Caco-2 (cell line): ENCODE data around the gene METTL3. TPM values are rescaled to one million over a fixed set of nuclear protein-coding genes. Genes with fewer than 3 reads are reported as not detected.

Experiments
- BruUV-seq: library from RNA; stranded (reverse); fragments of 400-500 nt; replicated peaks from 2 replicates; lab custom pipeline; 2021; lab: Mats Ljungman, UMichigan
- CTCF ChIA-PET: fragments of 300-600 bp; sonication (Branson Sonifier 250); formaldehyde crosslinking; loops from one replicate; lab custom pipeline; 2022; ENCODE audit warnings: antibody characterized with exemption; lab: Charles Lee
- POLR2A ChIA-PET: fragments of 300-600 bp; sonication (Branson Sonifier 250); formaldehyde crosslinking; loops from one replicate; lab custom pipeline; 2022; ENCODE audit warnings: antibody characterized with exemption; lab: Charles Lee
- DNase-seq, 2 experiments: peaks; one replicate each; pipeline versions ENCODE4 v3.0.0 to v3.0.0-alpha.2; 2020 to 2022
- H3K27me3 ChIP-seq: replicated peaks from 2 replicates; pipeline ENCODE4 v1.6.0; 2011; ENCODE audit warnings: low read length; ENCODE audit not compliant: control insufficient read depth, insufficient read depth
- H3K36me3 ChIP-seq: 2 replicates; pipeline ENCODE4 v1.5.1; 2011; ENCODE audit warnings: low read length; ENCODE audit not compliant: control insufficient read depth, insufficient read depth
- H3K4me1 ChIP-seq: fragments of 250-450 bp; sonication (Bioruptor Pico); 2 replicates; pipeline ENCODE4 v1.5.1; 2020; ENCODE audit warnings: mild to moderate bottlenecking
- H3K4me3 ChIP-seq: 2 replicates; pipeline ENCODE4 v1.5.1; 2011; ENCODE audit warnings: low read depth, mild to moderate bottlenecking, control low read depth, low read length
- H3K9me3 ChIP-seq: fragments of 250-450 bp; sonication (Bioruptor Pico); 2 replicates; pipeline ENCODE4 v1.5.1; 2020; ENCODE audit warnings: mild to moderate bottlenecking, moderate library complexity
- H3K27ac Mint-ChIP-seq: one replicate; pipeline ENCODE4 v1.8.0; 2022; ENCODE audit warnings: mixed read lengths; ENCODE audit not compliant: unreplicated experiment
- H3K27me3 Mint-ChIP-seq: one replicate; pipeline ENCODE4 v1.8.0; 2022; ENCODE audit warnings: mixed read lengths; ENCODE audit not compliant: insufficient read depth, unreplicated experiment
- H3K36me3 Mint-ChIP-seq: one replicate; pipeline ENCODE4 v1.8.0; 2022; ENCODE audit warnings: mild to moderate bottlenecking, mixed read lengths; ENCODE audit not compliant: insufficient read depth, unreplicated experiment
- H3K4me1 Mint-ChIP-seq: one replicate; pipeline ENCODE4 v1.8.0; 2022; ENCODE audit warnings: low read depth, mixed read lengths; ENCODE audit not compliant: unreplicated experiment
- H3K4me3 Mint-ChIP-seq: one replicate; pipeline ENCODE4 v1.8.0; 2022; ENCODE audit warnings: mild to moderate bottlenecking, moderate library complexity, mixed read lengths; ENCODE audit not compliant: unreplicated experiment
- H3K9me3 Mint-ChIP-seq: one replicate; pipeline ENCODE4 v1.8.0; 2022; ENCODE audit warnings: mixed read lengths; ENCODE audit not compliant: unreplicated experiment
- CTCF ChIP-seq, 2 experiments: fragments of 200-600 bp in 1 of 2; IDR thresholded peaks; 1 replicate in 1 of 2; 2 replicates in 1 of 2; pipeline versions ENCODE4 v1.5.1 to v1.8.0; 2011 to 2022; ENCODE audit warnings: antibody characterized with exemption in 1 of 2, control low read depth in 1 of 2, inconsistent platforms in 1 of 2, low read depth in 1 of 2, low read length in 1 of 2, mild to moderate bottlenecking in 1 of 2, moderate library complexity in 1 of 2; ENCODE audit not compliant: insufficient read depth in 1 of 2, severe bottlenecking in 1 of 2, unreplicated experiment in 1 of 2
- intact Hi-C: fragments of 100-400 bp; cut with micrococcal nuclease; formaldehyde crosslinking; loops from one replicate; pipeline ENCODE4 v1.10.0; 2022; ENCODE audit not compliant: unreplicated experiment
- total RNA-seq: library from RNA; stranded (reverse); gene quantifications from 2 replicates; pipeline ENCODE4 v1.2.3, GENCODE V29; 2022

Gene METTL3
- total RNA-seq, 1 experiment from 2014 or later, result 40.1 TPM

- no peaks in the 10 kb centered on the region for H3K36me3 Mint-ChIP-seq
- TF ChIP-seq CTCF (IDR thresholded peaks at IDR 0.05; ENCODE audit: insufficient read depth in 1 of 2, low read depth in 1 of 2, low read length in 1 of 2, severe bottlenecking in 1 of 2, unreplicated experiment in 1 of 2), result no peak
- peaks cover 13% of the 10 kb centered on the region for H3K4me1 Mint-ChIP-seq
These were observed 18.4 kb upstream of the METTL3 start for GRCh38 chr14:21529515-21529914.

GRCh38 chr14:21528381-21529348 is 17.5 kb upstream of the METTL3 start:
- POLR2A ChIA-PET, result no interaction called here
- Mint-ChIP-seq H3K4me1 (peaks cover 13% of the 10 kb centered on the region), H3K36me3 (no peaks in the 10 kb centered on the region), H3K9me3 (no peaks in the 10 kb centered on the region), H3K4me3 (no peak overlapping the region), H3K27ac (no peak overlapping the region), H3K27me3 (no peaks in the 10 kb centered on the region)
- Histone ChIP-seq H3K36me3 (no peaks in the 10 kb centered on the region), H3K4me3 (no peak overlapping the region), H3K27me3 (no peaks in the 10 kb centered on the region), H3K9me3 (no peaks in the 10 kb centered on the region), H3K4me1 (peaks cover 9% of the 10 kb centered on the region)
- CTCF ChIA-PET, result no interaction called here
- peak in 1 of 2 experiments; percentile 14 for DNase-seq
- BruUV-seq, result no TSS peak
- no peak for TF ChIP-seq CTCF (IDR thresholded peaks at IDR 0.05; ENCODE audit: insufficient read depth in 1 of 2, low read depth in 1 of 2, low read length in 1 of 2, severe bottlenecking in 1 of 2, unreplicated experiment in 1 of 2)
- intact Hi-C loops, result no loop called here

More at GRCh38 chr14:21529515-21529914, 18.4 kb upstream of the METTL3 start:
- H3K27me3 ChIP-seq, result no peaks in the 10 kb centered on the region
- no peak for DNase-seq
- no TSS peak for BruUV-seq
- Mint-ChIP-seq H3K27ac (no peak overlapping the region), H3K27me3 (no peaks in the 10 kb centered on the region), H3K4me3 (no peak overlapping the region), H3K9me3 (no peaks in the 10 kb centered on the region)
- POLR2A ChIA-PET, result no interaction called here
- H3K4me3 ChIP-seq, result no peak overlapping the region
- intact Hi-C loops, result no loop called here
- no peaks in the 10 kb centered on the region for H3K36me3 ChIP-seq
- CTCF ChIA-PET, result no interaction called here
- H3K4me1 ChIP-seq, result peaks cover 9% of the 10 kb centered on the region
- H3K9me3 ChIP-seq, result no peaks in the 10 kb centered on the region

DNA sequence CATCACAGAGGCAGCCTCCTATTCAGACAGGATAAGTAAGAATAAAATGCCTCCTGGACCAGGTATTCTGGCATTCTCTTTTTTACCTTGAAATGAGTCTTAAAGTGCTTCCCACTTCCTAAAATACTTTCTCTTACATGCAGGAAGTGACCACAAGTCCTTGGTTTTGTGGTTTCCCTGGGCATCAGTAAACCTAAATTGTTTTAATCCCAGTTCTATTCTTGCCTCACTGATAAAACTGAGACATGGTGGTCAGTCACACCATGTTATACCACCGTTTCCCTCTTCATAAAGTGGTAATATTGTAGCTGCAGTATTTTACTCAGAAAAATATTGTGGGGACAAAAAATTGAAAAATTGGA is 16.2 kb upstream of the METTL3 start:
- CTCF ChIA-PET, result interaction anchor here (0.6 kb wide), 1 partner anchor 30 kb away, joined by 5 read pairs; no protein-coding TSS in a partner anchor

More for the DNA sequence above, 16.2 kb upstream of the METTL3 start:
- no peak for TF ChIP-seq CTCF (IDR thresholded peaks at IDR 0.05; ENCODE audit: insufficient read depth in 1 of 2, low read depth in 1 of 2, low read length in 1 of 2, severe bottlenecking in 1 of 2, unreplicated experiment in 1 of 2)
- H3K27me3 Mint-ChIP-seq, result no peaks in the 10 kb centered on the region
- POLR2A ChIA-PET, result no interaction called here
- DNase-seq, result no peak
- intact Hi-C loops, result loop anchor here (2.0 kb wide), 1 partner anchor 16 kb away; the partner anchor contains the start of gene METTL3
- H3K36me3 ChIP-seq, result no peaks in the 10 kb centered on the region
- peaks cover 13% of the 10 kb centered on the region for H3K4me1 Mint-ChIP-seq
- BruUV-seq, result no TSS peak
- peaks cover 9% of the 10 kb centered on the region for H3K4me1 ChIP-seq
- H3K4me3 ChIP-seq, result no peak overlapping the region
- H3K27ac Mint-ChIP-seq, result no peak overlapping the region
- no peaks in the 10 kb centered on the region for H3K9me3 Mint-ChIP-seq
- H3K36me3 Mint-ChIP-seq, result no peaks in the 10 kb centered on the region
- no peaks in the 10 kb centered on the region for H3K9me3 ChIP-seq
- H3K27me3 ChIP-seq, result no peaks in the 10 kb centered on the region
- peak overlapping the region; percentile 74 for H3K4me3 Mint-ChIP-seq
